Neural cell (in vitro differentiated cells): ENCODE measurements around the gene ZNF438.

ENCODE experiments used
- EP300 ChIP-seq: fragments of 450-650 bp; conservative IDR thresholded peaks from 2 replicates; pipeline ENCODE4 v1.6.1; 2014; ENCODE audit warnings: antibody characterized with exemption, mild to moderate bottlenecking, moderate library complexity; ENCODE audit not compliant: poor library complexity, severe bottlenecking
- POLR2AphosphoS5 ChIP-seq: IDR thresholded peaks from 2 replicates; pipeline ENCODE4 v1.6.1; 2012
- RAD21 ChIP-seq: fragments of 450-650 bp; conservative IDR thresholded peaks from 2 replicates; pipeline ENCODE4 v1.6.1; 2014; ENCODE audit warnings: antibody characterized with exemption, mild to moderate bottlenecking, moderate library complexity
- SMC3 ChIP-seq: fragments of 450-650 bp; conservative IDR thresholded peaks from 2 replicates; pipeline ENCODE4 v1.6.1; 2014; ENCODE audit warnings: antibody characterized with exemption, mild to moderate bottlenecking, moderate library complexity; ENCODE audit not compliant: poor library complexity
- TAF1 ChIP-seq: IDR thresholded peaks from 2 replicates; pipeline ENCODE4 v1.6.1; 2012; ENCODE audit warnings: low read depth
- TF ChIP-seq, protein P1 (sequence below): fragments of 450-650 bp; IDR thresholded peaks from 2 replicates; pipeline ENCODE4 v1.5.1; 2014; ENCODE audit warnings: antibody characterized with exemption, mild to moderate bottlenecking, moderate library complexity; ENCODE audit not compliant: poor library complexity, severe bottlenecking
- TF ChIP-seq, protein P2 (sequence below): IDR thresholded peaks from 2 replicates; pipeline ENCODE4 v1.6.1; 2012; ENCODE audit warnings: borderline replicate concordance

DNA sequence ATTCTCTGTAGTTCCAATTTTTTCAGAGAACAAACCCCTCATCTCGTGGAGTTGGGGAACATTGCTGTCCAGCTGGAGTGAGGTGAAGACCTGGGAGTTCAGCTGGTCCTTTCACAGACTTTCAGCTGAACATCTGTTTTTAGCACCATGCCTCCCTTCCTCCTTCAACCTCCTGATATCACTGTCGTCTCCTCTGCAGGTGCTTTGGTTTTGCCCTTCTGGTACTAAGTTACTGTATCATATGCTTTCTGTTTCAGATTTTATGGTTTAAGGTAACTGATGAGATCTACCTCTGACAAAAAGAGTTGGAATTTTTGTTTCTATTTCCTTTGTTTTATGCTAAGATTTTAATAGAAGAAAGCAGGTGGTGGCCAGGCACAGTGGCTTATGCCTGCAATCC is 102.9 kb downstream of the ZNF438 start:
- no peak for TF ChIP-seq RAD21
- TF ChIP-seq, protein P1, sequence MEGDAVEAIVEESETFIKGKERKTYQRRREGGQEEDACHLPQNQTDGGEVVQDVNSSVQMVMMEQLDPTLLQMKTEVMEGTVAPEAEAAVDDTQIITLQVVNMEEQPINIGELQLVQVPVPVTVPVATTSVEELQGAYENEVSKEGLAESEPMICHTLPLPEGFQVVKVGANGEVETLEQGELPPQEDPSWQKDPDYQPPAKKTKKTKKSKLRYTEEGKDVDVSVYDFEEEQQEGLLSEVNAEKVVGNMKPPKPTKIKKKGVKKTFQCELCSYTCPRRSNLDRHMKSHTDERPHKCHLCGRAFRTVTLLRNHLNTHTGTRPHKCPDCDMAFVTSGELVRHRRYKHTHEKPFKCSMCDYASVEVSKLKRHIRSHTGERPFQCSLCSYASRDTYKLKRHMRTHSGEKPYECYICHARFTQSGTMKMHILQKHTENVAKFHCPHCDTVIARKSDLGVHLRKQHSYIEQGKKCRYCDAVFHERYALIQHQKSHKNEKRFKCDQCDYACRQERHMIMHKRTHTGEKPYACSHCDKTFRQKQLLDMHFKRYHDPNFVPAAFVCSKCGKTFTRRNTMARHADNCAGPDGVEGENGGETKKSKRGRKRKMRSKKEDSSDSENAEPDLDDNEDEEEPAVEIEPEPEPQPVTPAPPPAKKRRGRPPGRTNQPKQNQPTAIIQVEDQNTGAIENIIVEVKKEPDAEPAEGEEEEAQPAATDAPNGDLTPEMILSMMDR = no peak
- TF ChIP-seq POLR2AphosphoS5 = no peak
- TF ChIP-seq, protein P2, sequence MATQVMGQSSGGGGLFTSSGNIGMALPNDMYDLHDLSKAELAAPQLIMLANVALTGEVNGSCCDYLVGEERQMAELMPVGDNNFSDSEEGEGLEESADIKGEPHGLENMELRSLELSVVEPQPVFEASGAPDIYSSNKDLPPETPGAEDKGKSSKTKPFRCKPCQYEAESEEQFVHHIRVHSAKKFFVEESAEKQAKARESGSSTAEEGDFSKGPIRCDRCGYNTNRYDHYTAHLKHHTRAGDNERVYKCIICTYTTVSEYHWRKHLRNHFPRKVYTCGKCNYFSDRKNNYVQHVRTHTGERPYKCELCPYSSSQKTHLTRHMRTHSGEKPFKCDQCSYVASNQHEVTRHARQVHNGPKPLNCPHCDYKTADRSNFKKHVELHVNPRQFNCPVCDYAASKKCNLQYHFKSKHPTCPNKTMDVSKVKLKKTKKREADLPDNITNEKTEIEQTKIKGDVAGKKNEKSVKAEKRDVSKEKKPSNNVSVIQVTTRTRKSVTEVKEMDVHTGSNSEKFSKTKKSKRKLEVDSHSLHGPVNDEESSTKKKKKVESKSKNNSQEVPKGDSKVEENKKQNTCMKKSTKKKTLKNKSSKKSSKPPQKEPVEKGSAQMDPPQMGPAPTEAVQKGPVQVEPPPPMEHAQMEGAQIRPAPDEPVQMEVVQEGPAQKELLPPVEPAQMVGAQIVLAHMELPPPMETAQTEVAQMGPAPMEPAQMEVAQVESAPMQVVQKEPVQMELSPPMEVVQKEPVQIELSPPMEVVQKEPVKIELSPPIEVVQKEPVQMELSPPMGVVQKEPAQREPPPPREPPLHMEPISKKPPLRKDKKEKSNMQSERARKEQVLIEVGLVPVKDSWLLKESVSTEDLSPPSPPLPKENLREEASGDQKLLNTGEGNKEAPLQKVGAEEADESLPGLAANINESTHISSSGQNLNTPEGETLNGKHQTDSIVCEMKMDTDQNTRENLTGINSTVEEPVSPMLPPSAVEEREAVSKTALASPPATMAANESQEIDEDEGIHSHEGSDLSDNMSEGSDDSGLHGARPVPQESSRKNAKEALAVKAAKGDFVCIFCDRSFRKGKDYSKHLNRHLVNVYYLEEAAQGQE = no peak
- no peak for TF ChIP-seq TAF1
- no peak for TF ChIP-seq SMC3
- no peak for TF ChIP-seq EP300
